Endothelial cell (in vitro differentiated cells): Measurements from ENCODE around the gene TCTN2. TPM values are rescaled to one million over a fixed set of nuclear protein-coding genes. Genes with fewer than 3 reads are reported as not detected.

ENCODE experiments used
- DNase-seq: peaks from one replicate; pipeline ENCODE4 v3.0.0; 2021; ENCODE audit warnings: low spot score
- H3K27ac Mint-ChIP-seq: one replicate; pipeline ENCODE4 v1.8.0; 2021; ENCODE audit warnings: mixed read lengths, inconsistent platforms; ENCODE audit not compliant: unreplicated experiment
- H3K27me3 Mint-ChIP-seq: one replicate; pipeline ENCODE4 v1.8.0; 2021; ENCODE audit warnings: mild to moderate bottlenecking, moderate library complexity, mixed read lengths, inconsistent platforms; ENCODE audit not compliant: unreplicated experiment
- H3K36me3 Mint-ChIP-seq: one replicate; pipeline ENCODE4 v1.8.0; 2021; ENCODE audit warnings: mild to moderate bottlenecking, low read depth, mixed read lengths, inconsistent platforms; ENCODE audit not compliant: unreplicated experiment
- H3K4me1 Mint-ChIP-seq: one replicate; pipeline ENCODE4 v1.8.0; 2021; ENCODE audit warnings: mild to moderate bottlenecking, mixed read lengths, inconsistent platforms; ENCODE audit not compliant: unreplicated experiment
- H3K4me3 Mint-ChIP-seq: one replicate; pipeline ENCODE4 v1.8.0; 2021; ENCODE audit warnings: mild to moderate bottlenecking, mixed read lengths, inconsistent platforms; ENCODE audit not compliant: unreplicated experiment
- H3K9me3 Mint-ChIP-seq: one replicate; pipeline ENCODE4 v1.8.0; 2021; ENCODE audit warnings: mixed read lengths, inconsistent platforms; ENCODE audit not compliant: unreplicated experiment
- CTCF ChIP-seq: fragments of 200-600 bp; sonication (generic); IDR thresholded peaks from one replicate; pipeline ENCODE4 v1.5.0; 2021; ENCODE audit warnings: antibody characterized with exemption; ENCODE audit not compliant: unreplicated experiment
- total RNA-seq: library from RNA; stranded (reverse); fragmentation: NEBNext Ultra II Directional; extraction: Animal tissue kit (Norgen Biotek cat#: 25700); gene quantifications from one replicate; pipeline ENCODE4 v1.2.1, GENCODE V29; 2021; ENCODE audit not compliant: unreplicated experiment

Gene TCTN2
- total RNA-seq, 1 donor from 2014 or later: 11.3 TPM

DNA sequence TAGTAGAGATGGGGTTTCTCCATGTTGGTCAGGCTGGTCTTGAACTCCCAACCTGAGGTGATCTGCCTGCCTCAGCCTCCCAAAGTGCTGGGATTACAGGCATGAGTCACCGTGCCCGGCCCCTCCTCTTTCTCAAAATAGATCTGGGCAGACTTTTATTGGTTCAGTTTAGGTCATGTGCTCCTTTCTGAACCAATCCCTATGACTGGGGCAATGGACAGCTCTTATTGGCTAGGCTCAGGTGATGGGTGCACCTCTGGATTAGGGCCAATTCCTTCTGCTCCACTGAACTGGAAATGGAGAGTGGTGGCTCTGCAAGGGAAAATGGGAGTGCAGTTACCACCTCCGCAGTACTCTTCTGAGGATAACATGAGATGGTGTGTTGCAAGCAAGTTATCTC, 35.0 kb downstream of the TCTN2 start:
- H3K4me3 Mint-ChIP-seq: no peak overlapping the region
- H3K36me3 Mint-ChIP-seq: peaks cover 10% of the 10 kb centered on the region
- no peak overlapping the region for H3K27ac Mint-ChIP-seq
- peaks cover 7% of the 10 kb centered on the region for H3K27me3 Mint-ChIP-seq
- peaks cover 3% of the 10 kb centered on the region for H3K4me1 Mint-ChIP-seq
- no peak for DNase-seq
- H3K9me3 Mint-ChIP-seq: no peaks in the 10 kb centered on the region
- no peak for TF ChIP-seq CTCF

DNA sequence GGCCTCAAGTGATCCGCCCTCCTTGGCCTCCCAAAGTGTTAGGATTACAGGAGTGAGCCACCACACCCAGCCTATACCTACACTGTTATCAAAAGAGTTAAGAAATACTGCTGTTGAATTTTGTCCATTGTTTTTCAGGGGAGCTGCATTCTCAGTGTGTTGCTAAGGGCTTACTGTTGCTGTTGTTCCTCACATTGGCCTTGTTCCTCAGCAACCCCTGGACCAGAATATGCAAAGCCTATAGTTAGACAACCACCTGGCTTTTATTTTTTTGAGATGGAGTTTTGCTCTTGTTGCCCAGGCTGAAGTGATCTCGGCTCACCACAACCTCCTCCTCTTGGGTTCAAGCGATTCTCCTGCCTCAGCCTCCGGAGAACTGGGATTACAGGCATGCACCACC, 36.6 kb downstream of the TCTN2 start:
- H3K4me3 Mint-ChIP-seq: no peak overlapping the region
- H3K27ac Mint-ChIP-seq: no peak overlapping the region
- H3K27me3 Mint-ChIP-seq: peaks cover 5% of the 10 kb centered on the region
- TF ChIP-seq CTCF: no peak
- no peaks in the 10 kb centered on the region for H3K9me3 Mint-ChIP-seq
- DNase-seq: no peak
- H3K36me3 Mint-ChIP-seq: peaks cover 9% of the 10 kb centered on the region
- H3K4me1 Mint-ChIP-seq: peaks cover 5% of the 10 kb centered on the region

GRCh38 chr12:123712780-123713319, 41.9 kb downstream of the TCTN2 start:
- DNase-seq: no peak
- Mint-ChIP-seq H3K27me3 (peaks cover 10% of the 10 kb centered on the region), H3K4me3 (peak overlapping the region; percentile 100), H3K4me1 (peaks cover 24% of the 10 kb centered on the region), H3K9me3 (no peaks in the 10 kb centered on the region), H3K27ac (peak overlapping the region; percentile 86), H3K36me3 (peaks cover 13% of the 10 kb centered on the region)
- no peak for TF ChIP-seq CTCF

DNA sequence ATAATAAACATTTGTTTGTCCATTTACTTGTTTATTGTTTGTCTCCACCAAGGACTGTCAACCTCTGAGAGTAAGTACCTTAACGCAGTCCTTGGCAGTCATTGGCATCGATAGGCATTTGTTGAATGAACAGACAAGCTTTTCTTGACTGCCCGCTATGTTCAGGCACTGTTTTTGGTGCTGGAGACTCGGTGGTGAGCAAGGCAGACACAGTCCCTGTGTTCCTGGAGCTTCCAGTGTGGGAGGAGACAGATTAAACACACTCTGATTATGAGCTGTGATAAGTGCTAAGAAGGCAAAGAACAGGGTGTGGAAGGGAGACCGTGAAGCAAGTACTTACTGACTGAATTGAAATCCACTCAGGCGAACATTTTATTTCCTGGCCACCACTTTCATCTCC, 42.5 kb downstream of the TCTN2 start:
- Mint-ChIP-seq H3K27me3 (peaks cover 10% of the 10 kb centered on the region), H3K4me3 (peak overlapping the region; percentile 100), H3K9me3 (no peaks in the 10 kb centered on the region), H3K27ac (no peak overlapping the region), H3K4me1 (peaks cover 24% of the 10 kb centered on the region), H3K36me3 (peaks cover 13% of the 10 kb centered on the region)
- DNase-seq: no peak
- no peak for TF ChIP-seq CTCF

DNA sequence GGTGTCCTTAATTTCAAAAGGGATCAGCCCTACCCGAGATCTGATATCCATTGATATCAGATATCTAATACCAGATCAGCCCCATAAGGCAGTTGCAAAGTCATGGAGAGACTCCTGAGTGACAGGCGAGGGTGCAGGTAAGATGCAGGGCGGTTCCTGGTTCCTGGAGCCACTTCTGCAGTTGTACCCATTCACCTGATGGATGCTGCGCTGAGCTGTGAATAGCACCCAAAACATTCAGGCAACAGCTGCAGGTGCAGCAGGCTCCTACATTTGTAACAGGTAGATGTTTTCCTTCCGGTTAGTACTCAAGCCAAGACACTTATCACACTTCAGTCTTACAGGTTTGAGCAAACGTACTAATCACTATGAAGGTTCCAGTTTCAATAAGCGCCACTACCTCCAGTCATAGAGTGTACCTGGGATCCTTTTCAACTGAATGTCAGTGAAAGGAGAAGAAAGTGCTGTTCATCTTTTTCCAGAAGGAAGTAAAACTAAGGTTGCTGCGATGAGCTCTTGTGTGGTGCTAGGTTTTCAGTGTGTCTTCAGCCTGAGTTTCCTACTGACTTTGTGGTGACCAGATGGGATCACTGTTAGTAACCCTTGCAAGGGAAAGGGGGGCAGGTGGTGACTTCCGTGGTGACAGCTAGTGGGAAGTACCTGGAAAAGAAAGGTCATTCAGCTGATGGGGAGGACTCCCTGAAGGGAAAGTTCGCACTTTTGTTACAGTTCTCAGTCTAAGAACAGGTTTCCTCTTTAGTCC, 43.1 kb downstream of the TCTN2 start:
- H3K4me1 Mint-ChIP-seq: peaks cover 25% of the 10 kb centered on the region
- peaks cover 10% of the 10 kb centered on the region for H3K27me3 Mint-ChIP-seq
- peak overlapping the region; percentile 100 for H3K4me3 Mint-ChIP-seq
- DNase-seq: no peak
- no peak for TF ChIP-seq CTCF
- H3K27ac Mint-ChIP-seq: no peak overlapping the region
- H3K36me3 Mint-ChIP-seq: peaks cover 13% of the 10 kb centered on the region
- H3K9me3 Mint-ChIP-seq: no peaks in the 10 kb centered on the region
